ENCODE results near the gene NUB1.

The NUB1 gene

GRCh38 chr7:151427705-151428377 is 86.2 kb downstream of the NUB1 start:
- no peak for DNase-seq
